Measurements from ENCODE around the gene SH2D5.

DNA sequence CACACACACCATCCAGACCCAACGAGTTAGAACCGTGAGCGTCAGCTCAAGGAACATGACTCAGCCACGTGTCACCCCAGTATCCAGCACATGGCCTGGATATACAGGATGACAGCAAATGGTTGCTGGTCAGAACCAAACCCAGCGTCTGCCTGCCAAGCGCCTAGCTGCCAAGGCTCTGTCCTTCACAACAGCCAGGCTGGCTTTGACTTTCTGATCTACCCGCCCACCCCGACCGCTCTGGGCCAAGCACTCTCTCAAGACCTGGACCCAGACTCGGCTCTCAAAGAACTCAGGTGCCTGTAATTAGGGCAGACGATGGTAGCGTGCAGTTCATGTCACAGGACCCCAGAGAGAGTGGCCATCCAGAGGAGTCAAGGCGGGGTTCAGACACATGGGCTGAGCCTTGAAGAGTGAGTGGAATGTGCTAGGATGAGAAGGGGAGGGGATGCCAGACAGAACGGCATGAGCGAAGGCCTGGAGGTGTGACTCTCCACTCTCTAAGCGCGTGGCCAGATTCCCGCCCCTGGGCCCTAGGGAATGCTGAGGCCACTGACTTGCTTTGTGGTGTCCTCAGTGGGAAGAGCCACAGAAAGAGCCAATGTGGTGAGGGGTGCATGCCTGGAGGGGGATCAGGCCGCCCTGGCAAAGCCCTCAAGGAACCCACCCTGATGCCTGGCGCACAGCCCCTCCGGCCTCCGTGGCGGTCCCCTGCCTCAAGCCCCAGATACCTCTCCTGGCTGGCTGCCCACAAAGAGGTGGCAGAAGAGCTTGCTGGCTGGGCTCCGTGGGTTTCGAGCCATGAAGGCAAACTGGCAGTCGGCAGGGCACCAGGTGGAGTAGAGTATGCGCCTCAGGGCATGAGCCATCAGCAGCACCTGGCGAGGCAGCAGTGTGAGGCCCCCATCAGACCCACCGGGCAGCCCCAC, 7.0 kb downstream of the SH2D5 start:
- TF ChIP-seq TAF1 (IDR thresholded peaks at IDR 0.05; ENCODE audit: low read depth): no peak
- no peak for TF ChIP-seq CTCF (IDR thresholded peaks at IDR 0.05; ENCODE audit: poor library complexity, severe bottlenecking)
- no peak for TF ChIP-seq RAD21 (conservative IDR thresholded peaks at IDR 0.05)
- no peak for TF ChIP-seq MXI1 (conservative IDR thresholded peaks at IDR 0.05; ENCODE audit: poor library complexity, severe bottlenecking)
- no peak for TF ChIP-seq POLR2AphosphoS5 (IDR thresholded peaks at IDR 0.05)
- TF ChIP-seq, protein P1, sequence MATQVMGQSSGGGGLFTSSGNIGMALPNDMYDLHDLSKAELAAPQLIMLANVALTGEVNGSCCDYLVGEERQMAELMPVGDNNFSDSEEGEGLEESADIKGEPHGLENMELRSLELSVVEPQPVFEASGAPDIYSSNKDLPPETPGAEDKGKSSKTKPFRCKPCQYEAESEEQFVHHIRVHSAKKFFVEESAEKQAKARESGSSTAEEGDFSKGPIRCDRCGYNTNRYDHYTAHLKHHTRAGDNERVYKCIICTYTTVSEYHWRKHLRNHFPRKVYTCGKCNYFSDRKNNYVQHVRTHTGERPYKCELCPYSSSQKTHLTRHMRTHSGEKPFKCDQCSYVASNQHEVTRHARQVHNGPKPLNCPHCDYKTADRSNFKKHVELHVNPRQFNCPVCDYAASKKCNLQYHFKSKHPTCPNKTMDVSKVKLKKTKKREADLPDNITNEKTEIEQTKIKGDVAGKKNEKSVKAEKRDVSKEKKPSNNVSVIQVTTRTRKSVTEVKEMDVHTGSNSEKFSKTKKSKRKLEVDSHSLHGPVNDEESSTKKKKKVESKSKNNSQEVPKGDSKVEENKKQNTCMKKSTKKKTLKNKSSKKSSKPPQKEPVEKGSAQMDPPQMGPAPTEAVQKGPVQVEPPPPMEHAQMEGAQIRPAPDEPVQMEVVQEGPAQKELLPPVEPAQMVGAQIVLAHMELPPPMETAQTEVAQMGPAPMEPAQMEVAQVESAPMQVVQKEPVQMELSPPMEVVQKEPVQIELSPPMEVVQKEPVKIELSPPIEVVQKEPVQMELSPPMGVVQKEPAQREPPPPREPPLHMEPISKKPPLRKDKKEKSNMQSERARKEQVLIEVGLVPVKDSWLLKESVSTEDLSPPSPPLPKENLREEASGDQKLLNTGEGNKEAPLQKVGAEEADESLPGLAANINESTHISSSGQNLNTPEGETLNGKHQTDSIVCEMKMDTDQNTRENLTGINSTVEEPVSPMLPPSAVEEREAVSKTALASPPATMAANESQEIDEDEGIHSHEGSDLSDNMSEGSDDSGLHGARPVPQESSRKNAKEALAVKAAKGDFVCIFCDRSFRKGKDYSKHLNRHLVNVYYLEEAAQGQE (IDR thresholded peaks at IDR 0.05; ENCODE audit: borderline replicate concordance): no peak
- no peak for TF ChIP-seq EP300 (conservative IDR thresholded peaks at IDR 0.05; ENCODE audit: poor library complexity, severe bottlenecking)
- no peak for TF ChIP-seq EZH2 (IDR thresholded peaks at IDR 0.05; ENCODE audit: borderline replicate concordance, insufficient read depth, low read length, poor library complexity, severe bottlenecking)
